Brain microvascular endothelial cell (primary cell): ENCODE results near the gene COL5A1.

Source experiments
- DNase-seq: peaks from one replicate; pipeline ENCODE4 v3.0.0-alpha.2; 2020
- H3K27ac ChIP-seq: fragments of 250-450 bp; sonication (Bioruptor Pico); 2 replicates; pipeline ENCODE4 v1.5.1; 2020; ENCODE audit warnings: mild to moderate bottlenecking, moderate library complexity
- H3K27me3 ChIP-seq: fragments of 250-450 bp; sonication (Bioruptor Pico); replicated peaks from 2 replicates; pipeline ENCODE4 v1.5.1; 2020; ENCODE audit warnings: mild to moderate bottlenecking
- H3K36me3 ChIP-seq: fragments of 250-450 bp; sonication (Bioruptor Pico); replicated peaks from 2 replicates; pipeline ENCODE4 v1.5.1; 2020; ENCODE audit warnings: mild to moderate bottlenecking
- H3K4me3 ChIP-seq: 2 replicates; pipeline ENCODE4 v1.5.1; 2011; ENCODE audit warnings: low read depth, mild to moderate bottlenecking, control low read depth, low read length, moderate library complexity
- in situ Hi-C: cut with HindIII; loops from 2 replicates; pipeline ENCODE4 v1.10.0; 2017; ENCODE audit warnings: low sequenced_read_pairs, low pct_ligation_motif_present
- TF ChIP-seq, protein P1 (sequence below): IDR thresholded peaks from 2 replicates; pipeline ENCODE4 v1.5.1; 2011; ENCODE audit warnings: low read depth, mild to moderate bottlenecking, moderate library complexity, low read length, control low read depth, inconsistent platforms; ENCODE audit errors: missing control alignments

Gene COL5A1

GRCh38 chr9:134619448-134619982 lies 22.1 kb upstream of the COL5A1 start:
- H3K4me3 ChIP-seq: no peak overlapping the region
- no peak overlapping the region for H3K27ac ChIP-seq
- TF ChIP-seq, protein P1, sequence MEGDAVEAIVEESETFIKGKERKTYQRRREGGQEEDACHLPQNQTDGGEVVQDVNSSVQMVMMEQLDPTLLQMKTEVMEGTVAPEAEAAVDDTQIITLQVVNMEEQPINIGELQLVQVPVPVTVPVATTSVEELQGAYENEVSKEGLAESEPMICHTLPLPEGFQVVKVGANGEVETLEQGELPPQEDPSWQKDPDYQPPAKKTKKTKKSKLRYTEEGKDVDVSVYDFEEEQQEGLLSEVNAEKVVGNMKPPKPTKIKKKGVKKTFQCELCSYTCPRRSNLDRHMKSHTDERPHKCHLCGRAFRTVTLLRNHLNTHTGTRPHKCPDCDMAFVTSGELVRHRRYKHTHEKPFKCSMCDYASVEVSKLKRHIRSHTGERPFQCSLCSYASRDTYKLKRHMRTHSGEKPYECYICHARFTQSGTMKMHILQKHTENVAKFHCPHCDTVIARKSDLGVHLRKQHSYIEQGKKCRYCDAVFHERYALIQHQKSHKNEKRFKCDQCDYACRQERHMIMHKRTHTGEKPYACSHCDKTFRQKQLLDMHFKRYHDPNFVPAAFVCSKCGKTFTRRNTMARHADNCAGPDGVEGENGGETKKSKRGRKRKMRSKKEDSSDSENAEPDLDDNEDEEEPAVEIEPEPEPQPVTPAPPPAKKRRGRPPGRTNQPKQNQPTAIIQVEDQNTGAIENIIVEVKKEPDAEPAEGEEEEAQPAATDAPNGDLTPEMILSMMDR: no peak
- no peaks in the 10 kb centered on the region for H3K36me3 ChIP-seq
- DNase-seq: no peak
- no peaks in the 10 kb centered on the region for H3K27me3 ChIP-seq
- in situ Hi-C loops: no loop called here

DNA sequence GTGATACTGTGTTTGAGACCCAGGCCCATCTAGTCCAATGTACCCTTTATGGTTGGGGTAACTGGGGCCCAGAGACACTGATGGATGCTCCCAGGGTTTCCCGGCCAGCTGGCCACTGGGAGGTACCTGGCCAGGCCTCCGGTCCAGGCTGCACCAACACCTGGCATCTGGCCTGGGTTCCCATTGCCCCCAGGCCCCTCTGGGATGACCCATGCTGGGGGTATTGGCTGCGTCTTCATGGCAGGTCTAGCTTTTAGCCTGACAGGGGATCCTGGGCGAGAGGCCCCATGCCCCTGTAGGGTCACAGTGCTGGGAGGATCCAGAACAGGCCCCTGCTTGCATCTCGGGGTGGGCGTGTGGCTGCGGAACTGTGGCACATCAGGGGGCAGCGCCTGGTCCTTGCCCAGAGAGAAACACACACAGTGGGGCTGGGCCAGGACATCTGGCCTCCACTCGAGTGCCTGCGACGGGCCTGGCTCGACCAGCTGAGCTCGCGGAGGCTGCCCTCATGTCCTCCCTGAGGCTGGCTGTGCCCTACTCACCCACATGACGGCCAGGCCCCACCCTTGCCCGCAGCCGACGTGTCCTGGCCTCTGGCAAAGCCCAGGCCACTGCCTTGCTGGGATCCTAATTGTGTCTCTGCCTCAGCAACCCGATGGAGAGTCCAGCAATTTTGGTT lies 21.5 kb upstream of the COL5A1 start:
- in situ Hi-C loops: no loop called here
- TF ChIP-seq, protein P1: no peak
- Histone ChIP-seq H3K36me3 (no peaks in the 10 kb centered on the region), H3K27me3 (no peaks in the 10 kb centered on the region), H3K27ac (no peak overlapping the region), H3K4me3 (no peak overlapping the region)
- DNase-seq: no peak

DNA sequence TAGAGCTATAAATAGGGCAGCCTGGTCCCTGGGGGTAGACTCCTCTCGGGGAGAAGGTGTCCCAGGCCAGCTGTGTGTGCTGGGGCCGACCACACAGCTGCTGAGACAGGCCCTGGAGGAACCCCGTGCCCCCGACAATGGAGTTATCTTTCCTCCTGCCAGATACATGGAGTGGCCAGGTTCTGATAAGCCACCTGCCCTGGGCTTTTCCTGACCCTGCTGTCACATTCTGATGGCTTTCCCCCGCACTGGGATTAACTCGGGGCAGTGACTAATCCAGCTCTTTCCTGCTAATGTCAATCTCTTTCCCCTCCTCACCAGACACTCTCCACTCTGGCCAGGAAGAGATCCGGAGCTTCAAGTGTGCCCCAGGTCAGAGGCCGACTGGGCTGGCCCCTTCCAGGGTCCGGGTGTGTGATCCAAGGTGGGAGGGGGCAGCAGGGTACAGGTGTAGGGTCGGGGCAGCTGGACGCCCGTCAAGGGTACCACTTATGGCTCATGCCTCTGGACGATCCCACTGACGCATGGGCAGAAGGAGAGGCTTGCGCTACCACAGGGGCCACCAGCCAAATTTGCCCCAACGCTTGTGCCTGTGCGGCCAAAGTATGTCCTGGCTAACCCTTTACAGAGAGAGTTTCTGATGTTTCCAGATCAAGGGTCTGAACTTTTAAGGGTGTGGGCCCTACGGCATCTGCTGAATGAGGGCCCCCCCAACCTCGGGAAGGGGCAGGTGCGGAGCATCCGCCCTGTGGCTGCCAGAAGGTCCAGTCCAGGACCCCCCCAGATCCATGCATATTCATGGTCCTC lies 20.6 kb upstream of the COL5A1 start:
- TF ChIP-seq, protein P1: no peak
- no peak overlapping the region for H3K27ac ChIP-seq
- no peaks in the 10 kb centered on the region for H3K36me3 ChIP-seq
- no peak overlapping the region for H3K4me3 ChIP-seq
- H3K27me3 ChIP-seq: no peaks in the 10 kb centered on the region
- DNase-seq: no peak
- in situ Hi-C loops: no loop called here

- TF ChIP-seq, protein P1: no peak
- H3K27ac ChIP-seq: no peak overlapping the region
- H3K36me3 ChIP-seq: no peaks in the 10 kb centered on the region
- H3K27me3 ChIP-seq: no peaks in the 10 kb centered on the region
- in situ Hi-C loops: no loop called here
- DNase-seq: no peak
- H3K4me3 ChIP-seq: no peak overlapping the region
Observed at GRCh38 chr9:134621558-134622110, 20.0 kb upstream of the COL5A1 start.

DNA sequence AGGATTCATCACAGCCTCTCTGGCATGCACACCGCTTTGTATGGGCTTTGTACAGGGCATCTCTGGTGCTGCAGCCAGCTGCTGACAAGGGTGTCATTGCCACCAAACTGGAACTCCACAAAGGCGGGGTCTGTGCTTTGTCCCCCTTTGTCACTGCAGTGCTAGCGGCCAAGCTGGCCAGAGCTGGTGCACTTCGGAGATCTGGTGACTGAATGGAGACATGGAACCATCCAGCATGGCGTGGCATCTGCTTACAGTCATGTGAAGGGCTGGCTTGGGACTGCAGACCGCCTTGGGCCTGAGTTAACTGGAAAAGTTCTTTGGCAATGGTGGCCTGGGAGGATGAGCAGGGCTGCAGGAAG lies 18.7 kb upstream of the COL5A1 start:
- no peaks in the 10 kb centered on the region for H3K36me3 ChIP-seq
- TF ChIP-seq, protein P1: no peak
- no peak for DNase-seq
- no peaks in the 10 kb centered on the region for H3K27me3 ChIP-seq
- no peak overlapping the region for H3K27ac ChIP-seq
- no peak overlapping the region for H3K4me3 ChIP-seq
- in situ Hi-C loops: no loop called here
